HEK293T (cell line): Measurements from ENCODE around the gene PLA2G4A.

ENCODE experiments used
- CTCF ChIA-PET: fragments of 350-600 bp; formaldehyde crosslinking; extraction: SDS; loops from one replicate; lab custom pipeline; 2021; ENCODE audit warnings: antibody characterized with exemption, inconsistent platforms; lab: Yijun Ruan, JAX
- POLR2A ChIA-PET: fragments of 350-600 bp; formaldehyde crosslinking; extraction: SDS; loops from one replicate; lab custom pipeline; 2020; ENCODE audit warnings: antibody characterized with exemption, inconsistent platforms; lab: Yijun Ruan, JAX
- DNase-seq: peaks from one replicate; pipeline ENCODE4 v3.0.0; 2012; ENCODE audit warnings: mixed read lengths; ENCODE audit errors: extremely low spot score
- ARNT ChIP-seq: fragments of 450-650 bp; IDR thresholded peaks from 2 replicates; pipeline ENCODE4 v1.6.1; 2017; ENCODE audit warnings: mild to moderate bottlenecking
- BHLHE40 ChIP-seq: fragments of 450-650 bp; IDR thresholded peaks from 2 replicates; pipeline ENCODE4 v1.6.1; 2016; ENCODE audit warnings: mild to moderate bottlenecking, moderate library complexity, borderline replicate concordance
- CTBP1 ChIP-seq: fragments of 450-650 bp; IDR thresholded peaks from 2 replicates; pipeline ENCODE4 v1.6.1; 2016; ENCODE audit warnings: borderline replicate concordance
- ELF4 ChIP-seq: fragments of 450-650 bp; IDR thresholded peaks from 2 replicates; pipeline ENCODE4 v1.6.1; 2017; ENCODE audit warnings: antibody characterized with exemption
- FOXA1 ChIP-seq: fragments of 450-650 bp; IDR thresholded peaks from 2 replicates; pipeline ENCODE4 v1.6.1; 2016; ENCODE audit warnings: mild to moderate bottlenecking
- FOXK2 ChIP-seq: fragments of 450-650 bp; IDR thresholded peaks from 2 replicates; pipeline ENCODE4 v1.6.1; 2016; ENCODE audit warnings: mild to moderate bottlenecking
- FOXM1 ChIP-seq: fragments of 450-650 bp; IDR thresholded peaks from 2 replicates; pipeline ENCODE4 v1.6.1; 2017; ENCODE audit warnings: mild to moderate bottlenecking, borderline replicate concordance
- HDGF ChIP-seq: fragments of 450-650 bp; IDR thresholded peaks from 2 replicates; pipeline ENCODE4 v1.6.1; 2017; ENCODE audit warnings: antibody characterized with exemption, borderline replicate concordance
- L3MBTL2 ChIP-seq: fragments of 450-650 bp; conservative IDR thresholded peaks from 2 replicates; pipeline ENCODE4 v1.6.1; 2016; ENCODE audit warnings: mild to moderate bottlenecking
- LEF1 ChIP-seq: fragments of 450-650 bp; IDR thresholded peaks from 2 replicates; pipeline ENCODE4 v1.6.1; 2017; ENCODE audit warnings: mild to moderate bottlenecking, borderline replicate concordance
- NFRKB ChIP-seq: fragments of 450-650 bp; IDR thresholded peaks from 2 replicates; pipeline ENCODE4 v1.6.1; 2016; ENCODE audit warnings: mild to moderate bottlenecking, moderate library complexity
- SP1 ChIP-seq: fragments of 450-650 bp; IDR thresholded peaks from 2 replicates; pipeline ENCODE4 v1.6.1; 2017
- SUZ12 ChIP-seq: fragments of 450-650 bp; IDR thresholded peaks from 2 replicates; pipeline ENCODE4 v1.6.1; 2016; ENCODE audit warnings: mild to moderate bottlenecking
- TARDBP ChIP-seq: fragments of 450-650 bp; IDR thresholded peaks from 2 replicates; pipeline ENCODE4 v1.6.1; 2016
- ZNF384 ChIP-seq: fragments of 450-650 bp; IDR thresholded peaks from 2 replicates; pipeline ENCODE4 v1.6.1; 2016
- TF ChIP-seq, protein P1 (sequence below): fragments of 450-650 bp; IDR thresholded peaks from 2 replicates; pipeline ENCODE4 v1.6.1; 2016

PLA2G4A gene

DNA sequence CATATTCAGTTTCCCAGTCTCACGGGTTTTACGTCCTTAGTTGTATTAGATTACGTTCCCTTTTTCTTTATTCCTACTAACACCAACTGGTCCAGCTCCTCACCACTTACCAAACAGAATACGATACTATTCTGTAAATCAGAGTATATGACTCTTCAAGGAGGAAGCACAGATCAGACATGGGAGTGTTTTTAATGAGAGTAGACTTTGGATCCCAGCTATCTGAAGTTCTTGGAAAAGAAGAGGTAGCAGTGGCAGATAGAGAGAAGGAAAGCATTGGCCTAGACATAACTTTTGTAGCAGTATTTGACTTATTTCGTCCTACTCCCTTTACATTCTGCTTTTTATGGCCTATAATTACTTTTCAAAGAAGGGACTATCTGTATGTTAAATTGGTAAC is 24.1 kb upstream of the PLA2G4A start:
- DNase-seq: no peak
- TF ChIP-seq FOXK2: no peak
- no peak for TF ChIP-seq HDGF
- no peak for TF ChIP-seq FOXA1
- TF ChIP-seq TARDBP: no peak
- TF ChIP-seq LEF1: no peak
- TF ChIP-seq CTBP1: no peak
- no peak for TF ChIP-seq ELF4
- POLR2A ChIA-PET: no interaction called here
- CTCF ChIA-PET: no interaction called here

DNA sequence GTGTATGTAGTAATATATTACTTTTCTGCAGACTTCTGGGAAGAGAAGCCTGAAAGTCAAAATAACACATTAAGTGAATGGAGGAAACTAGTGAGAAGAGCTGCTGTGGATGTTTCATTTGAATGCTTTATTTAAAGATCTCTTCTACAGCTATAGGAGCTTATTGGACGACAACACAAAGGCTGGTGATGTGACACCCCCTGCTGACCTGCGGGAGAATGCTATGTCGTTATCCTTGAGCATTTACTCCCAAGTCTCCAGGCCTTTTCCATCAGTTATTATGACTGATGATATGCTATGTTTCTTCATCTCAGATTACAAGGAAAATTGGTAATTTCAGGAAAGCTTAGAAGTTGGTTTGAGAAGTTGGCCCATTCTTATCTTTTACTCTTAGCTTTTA is 22.3 kb upstream of the PLA2G4A start:
- ChIA-PET POLR2A (no interaction called here), CTCF (interaction anchor here (0.6 to 1.2 kb wide), 4 partner anchors 83 to 327 kb away, joined by 3 to 5 read pairs (median 4); no protein-coding TSS in a partner anchor)
- peak; percentile 61 for DNase-seq
- TF ChIP-seq SP1 (no peak), SUZ12 (no peak), ZNF384 (no peak), HDGF (no peak), NFRKB (no peak), L3MBTL2 (no peak), ARNT (no peak), FOXK2 (no peak)

DNA sequence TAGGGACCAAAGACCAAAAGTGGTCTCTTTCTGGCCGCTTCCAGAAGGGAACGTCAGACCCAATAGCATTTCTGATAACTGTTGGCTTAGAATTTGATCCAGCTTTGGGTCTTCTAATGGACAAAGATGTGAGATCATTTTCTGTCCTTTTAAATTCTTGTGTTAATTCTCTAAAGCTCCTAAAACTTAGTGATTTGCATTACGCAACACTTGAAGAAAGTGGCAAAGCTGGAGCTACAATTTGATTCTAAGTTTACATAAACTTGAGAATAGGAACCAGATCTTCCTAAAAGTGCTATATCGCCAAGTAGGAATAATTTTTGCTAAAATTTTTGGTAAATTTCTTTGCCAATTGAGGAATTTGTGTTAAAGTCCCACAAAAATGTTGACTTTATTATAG is 21.6 kb upstream of the PLA2G4A start:
- no peak for DNase-seq
- TF ChIP-seq ELF4: no peak
- no peak for TF ChIP-seq CTBP1
- TF ChIP-seq L3MBTL2: no peak
- TF ChIP-seq LEF1: no peak
- TF ChIP-seq ARNT: no peak
- TF ChIP-seq BHLHE40: no peak
- no peak for TF ChIP-seq FOXM1
- TF ChIP-seq TARDBP: no peak
- no peak for TF ChIP-seq FOXK2
- TF ChIP-seq FOXA1: no peak
- no peak for TF ChIP-seq NFRKB
- ChIA-PET POLR2A (no interaction called here), CTCF (interaction anchor here (1.1 to 1.2 kb wide), 2 partner anchors 9 to 202 kb away, joined by 4 read pairs; no protein-coding TSS in a partner anchor)

DNA sequence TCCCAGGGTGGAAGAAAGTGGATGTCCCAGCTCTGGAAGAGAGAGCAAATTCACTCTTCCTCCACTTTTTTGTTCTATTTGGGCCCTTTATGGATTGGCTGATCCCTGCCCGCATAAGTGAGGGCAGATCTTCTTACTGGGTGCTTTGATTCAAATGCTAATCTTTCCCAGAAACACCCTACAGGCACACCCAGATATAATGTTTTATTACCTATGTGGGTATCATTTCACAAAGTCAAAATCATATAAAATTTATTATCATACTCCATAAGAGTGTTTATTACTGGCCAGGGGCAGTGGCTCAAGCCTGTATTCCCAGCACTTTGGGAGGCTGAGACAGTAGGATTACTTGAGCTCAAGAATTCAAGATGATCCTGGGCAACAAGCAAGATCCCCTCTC is 16.9 kb upstream of the PLA2G4A start:
- DNase-seq: no peak
- no peak for TF ChIP-seq FOXM1
- no peak for TF ChIP-seq BHLHE40
- no peak for TF ChIP-seq FOXK2
- no peak for TF ChIP-seq CTBP1
- no peak for TF ChIP-seq ELF4
- no peak for TF ChIP-seq L3MBTL2
- no peak for TF ChIP-seq SP1
- TF ChIP-seq, protein P1, sequence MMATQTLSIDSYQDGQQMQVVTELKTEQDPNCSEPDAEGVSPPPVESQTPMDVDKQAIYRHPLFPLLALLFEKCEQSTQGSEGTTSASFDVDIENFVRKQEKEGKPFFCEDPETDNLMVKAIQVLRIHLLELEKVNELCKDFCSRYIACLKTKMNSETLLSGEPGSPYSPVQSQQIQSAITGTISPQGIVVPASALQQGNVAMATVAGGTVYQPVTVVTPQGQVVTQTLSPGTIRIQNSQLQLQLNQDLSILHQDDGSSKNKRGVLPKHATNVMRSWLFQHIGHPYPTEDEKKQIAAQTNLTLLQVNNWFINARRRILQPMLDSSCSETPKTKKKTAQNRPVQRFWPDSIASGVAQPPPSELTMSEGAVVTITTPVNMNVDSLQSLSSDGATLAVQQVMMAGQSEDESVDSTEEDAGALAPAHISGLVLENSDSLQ: no peak
- TF ChIP-seq HDGF: no peak
- TF ChIP-seq TARDBP: no peak
- TF ChIP-seq LEF1: no peak
- TF ChIP-seq ZNF384: no peak
- POLR2A ChIA-PET: no interaction called here
- CTCF ChIA-PET: no interaction called here

DNA sequence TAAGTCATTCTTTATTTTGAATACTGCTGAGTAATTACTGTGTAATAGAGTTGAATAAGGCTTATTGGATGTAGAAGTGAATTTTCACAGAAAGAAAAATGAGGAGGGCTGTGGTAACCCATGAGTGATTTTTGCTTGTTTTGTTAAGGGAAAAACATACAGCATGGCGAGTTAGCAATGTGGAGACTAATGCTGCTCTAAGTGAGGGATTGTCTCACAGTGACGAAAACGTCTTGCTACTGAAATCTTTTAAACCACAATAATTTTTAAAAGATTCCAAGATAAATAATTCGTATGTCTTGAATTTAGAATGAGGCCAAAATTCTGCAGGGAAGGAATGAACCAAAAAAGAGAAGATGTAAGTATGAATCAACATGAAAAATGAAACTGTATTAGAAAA is 16.2 kb upstream of the PLA2G4A start:
- DNase-seq: no peak
- POLR2A ChIA-PET: no interaction called here
- TF ChIP-seq ARNT: no peak
- no peak for TF ChIP-seq L3MBTL2
- TF ChIP-seq LEF1: no peak
- TF ChIP-seq SUZ12: no peak
- no peak for TF ChIP-seq NFRKB
- TF ChIP-seq TARDBP: no peak
- no peak for TF ChIP-seq ZNF384
- TF ChIP-seq, protein P1: no peak
- no peak for TF ChIP-seq HDGF
- no peak for TF ChIP-seq ELF4
- TF ChIP-seq SP1: no peak
- TF ChIP-seq FOXK2: no peak
- no peak for TF ChIP-seq FOXM1
- TF ChIP-seq FOXA1: no peak
- no peak for TF ChIP-seq BHLHE40
- no peak for TF ChIP-seq CTBP1
- CTCF ChIA-PET: no interaction called here

DNA sequence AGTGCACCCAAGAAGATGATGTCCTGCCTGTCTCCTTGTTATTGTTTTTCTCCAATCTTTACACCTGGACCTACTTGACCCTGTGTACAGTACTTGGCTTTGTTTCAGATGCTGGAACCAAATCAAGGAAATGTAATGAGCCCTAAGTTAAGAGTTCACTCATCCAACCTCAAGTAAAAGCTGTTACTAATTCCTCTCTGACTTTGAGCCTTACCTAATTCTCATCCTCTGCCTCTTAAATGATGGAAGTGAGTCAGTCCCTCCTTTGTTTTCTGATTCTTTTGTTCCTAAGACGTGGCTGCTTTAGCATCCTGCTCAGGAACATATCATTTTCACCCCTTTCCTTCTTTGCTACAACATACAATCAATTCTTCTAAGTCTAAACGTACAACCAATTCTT is 15.3 kb upstream of the PLA2G4A start:
- CTCF ChIA-PET: no interaction called here
- POLR2A ChIA-PET: no interaction called here
- no peak for DNase-seq
- TF ChIP-seq ELF4 (no peak), FOXA1 (no peak), SUZ12 (no peak), CTBP1 (no peak), SP1 (no peak), TARDBP (no peak), NFRKB (no peak), ZNF384 (no peak), FOXK2 (no peak), LEF1 (no peak), L3MBTL2 (no peak)
- TF ChIP-seq, protein P1: no peak

DNA sequence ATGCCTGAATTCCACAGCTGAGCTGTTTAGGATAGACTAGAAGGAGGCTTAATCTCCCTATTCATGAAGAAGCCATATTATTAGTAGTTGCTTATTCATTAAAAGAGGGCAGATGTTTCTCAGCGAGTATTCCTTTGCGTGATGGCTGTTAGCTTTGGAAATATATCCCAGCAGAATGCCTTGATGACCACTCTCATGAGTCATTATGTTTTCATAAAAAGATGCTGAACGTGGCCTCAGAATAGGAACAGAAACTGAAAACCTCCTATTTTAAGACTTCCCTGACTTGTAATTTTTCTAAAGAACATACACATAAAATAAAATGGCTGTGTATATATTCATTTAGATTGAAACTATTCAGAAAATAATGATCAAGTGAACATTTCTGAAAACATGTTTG is 9.6 kb upstream of the PLA2G4A start:
- TF ChIP-seq ELF4 (no peak), SUZ12 (no peak), FOXM1 (no peak)
- ChIA-PET POLR2A (no interaction called here), CTCF (no interaction called here)
- DNase-seq: no peak
